Cardiac fibroblast (primary cell): ENCODE results near the gene NKAIN2.

Source experiments
- DNase-seq, 2 donors: peaks; one replicate each; pipeline versions ENCODE4 v3.0.0 to v3.0.0-alpha.2; 2010; ENCODE audit warnings: low read depth in 2 of 2
- H3K4me3 ChIP-seq, 2 donors: replicated peaks in 1 of 2; 1 replicate in 1 of 2; 2 replicates in 1 of 2; pipeline ENCODE4 v1.5.1; 2011; ENCODE audit warnings: low read depth in 2 of 2, low read length in 2 of 2, mild to moderate bottlenecking in 2 of 2, moderate library complexity in 1 of 2
- TF ChIP-seq, protein P1 (sequence below): IDR thresholded peaks from one replicate; pipeline ENCODE4 v1.5.1; 2011; ENCODE audit warnings: low read depth, mild to moderate bottlenecking, low read length, inconsistent platforms

Gene NKAIN2

GRCh38 chr6:124027392-124027791 is 223.7 kb downstream of the NKAIN2 start:
- H3K4me3 ChIP-seq, result no peak overlapping the region
- TF ChIP-seq, protein P1, sequence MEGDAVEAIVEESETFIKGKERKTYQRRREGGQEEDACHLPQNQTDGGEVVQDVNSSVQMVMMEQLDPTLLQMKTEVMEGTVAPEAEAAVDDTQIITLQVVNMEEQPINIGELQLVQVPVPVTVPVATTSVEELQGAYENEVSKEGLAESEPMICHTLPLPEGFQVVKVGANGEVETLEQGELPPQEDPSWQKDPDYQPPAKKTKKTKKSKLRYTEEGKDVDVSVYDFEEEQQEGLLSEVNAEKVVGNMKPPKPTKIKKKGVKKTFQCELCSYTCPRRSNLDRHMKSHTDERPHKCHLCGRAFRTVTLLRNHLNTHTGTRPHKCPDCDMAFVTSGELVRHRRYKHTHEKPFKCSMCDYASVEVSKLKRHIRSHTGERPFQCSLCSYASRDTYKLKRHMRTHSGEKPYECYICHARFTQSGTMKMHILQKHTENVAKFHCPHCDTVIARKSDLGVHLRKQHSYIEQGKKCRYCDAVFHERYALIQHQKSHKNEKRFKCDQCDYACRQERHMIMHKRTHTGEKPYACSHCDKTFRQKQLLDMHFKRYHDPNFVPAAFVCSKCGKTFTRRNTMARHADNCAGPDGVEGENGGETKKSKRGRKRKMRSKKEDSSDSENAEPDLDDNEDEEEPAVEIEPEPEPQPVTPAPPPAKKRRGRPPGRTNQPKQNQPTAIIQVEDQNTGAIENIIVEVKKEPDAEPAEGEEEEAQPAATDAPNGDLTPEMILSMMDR, result no peak
- DNase-seq, result no peak

DNA sequence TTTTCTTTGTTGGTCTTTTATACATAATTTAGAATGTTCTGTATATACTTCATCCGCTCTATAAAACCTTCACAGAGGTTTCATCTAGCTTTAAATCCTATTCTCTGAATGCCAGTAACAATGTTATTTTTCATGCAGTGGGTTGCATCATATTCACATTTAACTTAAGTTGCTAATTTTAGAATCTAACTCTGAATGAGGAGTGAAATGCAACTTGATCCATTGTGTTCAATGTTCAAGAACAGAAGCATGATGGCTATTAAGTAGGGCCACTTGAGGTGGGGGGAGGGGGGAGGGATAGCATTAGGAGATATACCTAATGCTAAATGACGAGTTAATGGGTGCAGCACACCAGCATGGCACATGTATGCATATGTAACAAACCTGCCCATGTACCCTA is 224.5 kb downstream of the NKAIN2 start:
- TF ChIP-seq, protein P1, result no peak
- DNase-seq, result no peak

DNA sequence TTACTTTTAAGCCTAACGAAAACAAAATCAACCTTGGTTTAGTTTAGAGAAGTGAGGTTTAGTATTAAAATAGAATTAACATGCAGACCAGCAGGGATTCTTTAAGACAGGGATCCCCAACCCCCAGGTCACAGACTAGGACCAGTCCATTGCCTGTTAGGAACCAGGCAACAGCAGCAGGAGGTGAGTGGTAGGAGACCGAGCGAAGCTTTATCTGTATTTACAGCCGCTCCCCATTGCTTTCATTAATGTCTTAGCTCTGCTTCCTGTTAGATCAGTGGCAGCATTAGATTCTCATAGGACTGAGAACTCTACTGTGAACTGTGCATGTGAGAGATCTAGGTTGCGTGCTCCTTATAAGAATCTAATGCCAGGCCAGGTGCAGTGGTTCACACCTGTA is 225.9 kb downstream of the NKAIN2 start:
- TF ChIP-seq, protein P1, result no peak
- no peak overlapping the region for H3K4me3 ChIP-seq
- DNase-seq, result no peak

More for the DNA sequence above, 224.5 kb downstream of the NKAIN2 start:
- no peak overlapping the region for H3K4me3 ChIP-seq

- H3K4me3 ChIP-seq, result no peak overlapping the region
- TF ChIP-seq, protein P1, result no peak
- no peak for DNase-seq
Measured at GRCh38 chr6:124033501-124033900, 229.8 kb downstream of the NKAIN2 start.

DNA sequence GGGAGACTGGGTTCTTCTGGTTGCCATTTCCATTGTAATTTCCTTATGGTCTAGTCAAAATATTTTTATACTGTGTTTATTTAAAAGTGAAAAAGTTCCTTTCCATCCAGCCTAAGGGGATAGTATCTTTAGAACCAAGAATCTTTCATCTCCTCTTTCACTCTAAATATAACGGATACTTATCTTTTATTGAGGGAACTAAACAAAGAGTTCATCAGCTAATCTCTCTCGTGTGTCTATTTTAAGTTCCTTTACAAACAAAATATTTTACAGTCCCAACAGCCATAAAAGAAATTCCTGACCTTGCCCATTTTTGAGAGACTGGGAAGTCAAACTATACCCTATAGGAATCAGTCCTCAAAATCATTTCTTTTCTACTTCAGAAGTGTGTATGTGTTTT is 232.7 kb downstream of the NKAIN2 start:
- TF ChIP-seq, protein P1, result no peak
- H3K4me3 ChIP-seq, result no peak overlapping the region
- no peak for DNase-seq

GRCh38 chr6:124040655-124041054 is 237.0 kb downstream of the NKAIN2 start:
- TF ChIP-seq, protein P1, result no peak
- DNase-seq, result no peak
- no peak overlapping the region for H3K4me3 ChIP-seq

DNA sequence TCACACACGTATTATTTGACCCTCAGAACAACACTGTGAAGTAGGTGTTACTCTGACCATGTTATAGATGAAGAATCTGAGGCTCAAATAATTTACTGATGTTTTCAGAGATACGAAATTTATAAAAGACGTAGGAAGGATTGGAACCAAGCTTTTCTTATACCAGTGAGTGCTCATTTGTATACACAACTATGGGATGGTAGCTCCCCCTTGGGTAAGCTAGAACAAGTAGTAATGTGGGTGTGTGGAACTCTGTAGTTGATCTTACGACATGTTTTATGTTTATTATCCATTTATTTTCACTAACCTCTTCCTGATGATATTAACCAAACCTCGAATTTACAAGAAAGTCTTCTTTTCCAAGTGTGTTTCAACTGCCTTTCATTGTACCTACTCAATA is 248.5 kb downstream of the NKAIN2 start:
- no peak overlapping the region for H3K4me3 ChIP-seq
- DNase-seq, result no peak
- TF ChIP-seq, protein P1, result no peak
